Esophagus mucosa (tissue), 1 donor: ENCODE results near the gene CACNA1C. TPM values are rescaled to one million over a fixed set of nuclear protein-coding genes. Genes with fewer than 3 reads are reported as not detected.

Source experiments
- ATAC-seq: fragments of 200-7000 bp; cut with Tn5 transposase; one replicate; pipeline ENCODE4 v1.9.1; 2020
- total RNA-seq: library from RNA; stranded (reverse); gene quantifications from one replicate; pipeline ENCODE4 v1.2.4, GENCODE V29; 2023
- donor health status: DM: yes; HTN: yes; CAD: no.

The CACNA1C gene
- total RNA-seq, 1 donor from 2014 or later = 1.1 TPM

GRCh38 chr12:2172491-2173214, 119.9 kb downstream of the CACNA1C start:
- no peak for ATAC-seq

DNA sequence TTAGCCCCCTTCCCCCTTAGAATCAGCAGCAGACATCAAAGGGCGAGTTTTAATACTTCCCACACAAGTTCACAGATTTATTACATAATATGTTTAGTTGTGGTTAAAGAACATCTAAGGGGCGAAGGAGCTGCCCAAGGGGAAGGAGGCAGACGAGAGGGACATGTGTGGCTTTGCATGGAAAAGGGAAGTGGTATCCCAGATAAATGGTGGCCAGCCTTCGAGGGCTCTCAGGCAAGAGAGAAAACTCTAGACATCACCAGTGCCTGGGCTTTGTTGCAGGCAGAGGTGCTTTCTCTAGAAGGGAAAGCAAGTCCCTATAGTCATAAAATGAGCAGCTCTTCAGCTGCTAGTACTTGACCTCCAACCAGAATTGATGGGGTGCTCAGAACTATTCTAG, 121.2 kb downstream of the CACNA1C start:
- ATAC-seq = no peak

DNA sequence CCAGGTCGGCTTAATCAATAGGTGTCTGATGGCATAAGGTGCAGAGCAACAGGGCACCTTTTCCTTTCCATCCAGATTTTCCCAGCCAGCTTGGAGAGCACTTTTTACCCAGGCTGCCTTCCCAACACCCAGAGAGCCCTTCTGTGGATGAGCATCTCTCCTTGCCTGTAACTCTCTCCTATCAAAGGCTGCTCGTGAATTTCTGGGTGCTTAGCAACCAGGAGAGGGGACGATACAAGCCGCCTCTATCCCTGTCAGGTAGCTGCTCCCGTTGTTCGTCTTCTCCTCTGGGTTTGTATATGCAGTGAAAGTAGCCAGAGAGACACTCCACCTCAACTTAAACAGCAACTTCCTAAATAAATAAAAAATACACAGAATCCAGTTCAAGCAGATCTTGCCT, 124.2 kb downstream of the CACNA1C start:
- ATAC-seq = no peak

- ATAC-seq = no peak
Observed at GRCh38 chr12:2177751-2178150, 125.0 kb downstream of the CACNA1C start.

DNA sequence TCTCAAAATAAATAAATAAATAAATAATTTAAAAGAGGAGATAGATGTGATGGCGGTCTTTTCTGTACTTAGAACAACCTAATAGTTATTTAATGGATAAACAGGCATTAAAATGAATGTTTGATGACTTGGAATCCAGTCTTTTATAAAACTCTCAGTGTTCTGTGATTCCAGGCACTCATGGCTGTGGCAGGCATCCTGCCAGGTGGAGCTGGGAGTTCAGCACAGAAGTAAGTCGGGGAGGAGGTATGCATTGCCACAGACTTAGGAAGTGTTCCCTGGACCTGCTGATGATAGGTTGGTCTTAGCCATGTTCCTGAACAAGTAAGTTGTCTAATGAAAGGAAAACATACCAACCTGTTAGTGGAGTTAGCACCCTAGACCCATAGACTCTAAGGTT, 126.3 kb downstream of the CACNA1C start:
- ATAC-seq = no peak

GRCh38 chr12:2179953-2180736, 127.4 kb downstream of the CACNA1C start:
- ATAC-seq = peak; percentile 80

DNA sequence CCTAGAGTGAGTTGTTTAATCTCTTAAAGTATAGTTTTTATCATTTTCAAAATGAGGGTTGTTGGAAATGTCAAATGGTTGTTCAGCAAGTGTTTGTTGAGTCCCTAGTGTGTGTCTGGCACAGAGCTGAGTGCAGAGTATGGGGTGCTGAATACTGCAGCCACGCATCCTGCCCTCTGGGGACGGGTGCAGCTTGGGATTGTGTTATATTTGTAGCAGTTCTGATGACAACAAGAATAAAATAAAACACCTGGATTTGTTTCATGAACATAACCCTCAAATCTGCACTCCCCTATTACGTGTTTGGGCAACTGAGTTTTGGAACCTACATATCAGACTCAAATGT, 127.9 kb downstream of the CACNA1C start:
- ATAC-seq = no peak

DNA sequence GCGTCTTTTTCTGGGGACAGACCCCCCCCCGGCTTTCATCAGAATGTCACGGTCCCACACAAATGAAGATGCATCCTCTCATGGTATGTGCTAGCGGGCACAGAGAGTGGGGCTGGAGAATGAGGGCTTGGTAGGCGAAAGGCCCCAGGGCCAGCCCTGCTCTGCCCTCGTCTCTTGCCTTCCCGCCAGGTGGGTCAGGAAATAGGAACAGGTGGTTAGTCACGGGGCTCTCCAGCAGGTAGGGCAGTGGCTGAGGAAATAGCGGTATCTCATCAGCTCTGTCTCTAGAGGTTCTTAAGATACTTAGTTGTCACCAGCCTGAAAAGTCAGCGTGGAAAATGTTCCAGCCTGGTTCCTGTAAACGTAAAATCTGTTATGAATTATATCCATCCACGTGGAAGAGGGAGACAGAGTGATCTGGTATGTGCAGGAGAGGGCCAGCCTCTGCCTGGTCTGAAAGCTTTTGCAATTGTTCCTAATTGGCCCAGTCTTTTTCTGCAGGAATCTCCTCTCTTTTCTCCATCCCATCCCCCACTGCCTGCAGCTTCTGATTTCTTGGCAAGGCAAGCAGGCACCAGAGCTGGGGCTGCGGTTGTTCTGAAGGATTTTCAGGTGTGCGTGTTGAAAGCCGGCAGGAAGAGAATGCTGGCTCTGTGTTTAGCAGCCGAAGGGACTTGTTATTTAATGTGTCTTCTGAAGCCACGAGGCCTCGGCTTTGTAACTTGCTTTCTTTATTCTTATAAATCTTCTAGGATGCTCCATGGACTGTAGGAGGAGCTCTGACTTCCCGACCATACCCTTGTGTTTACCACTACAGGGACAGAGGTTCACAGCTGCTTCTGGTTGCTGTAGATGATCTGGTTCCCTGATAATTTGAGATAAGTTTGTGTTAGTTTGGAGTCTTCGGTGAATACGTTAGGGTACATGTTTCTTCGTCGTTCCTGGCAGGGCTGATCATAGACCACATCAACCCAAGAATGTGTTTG, 131.1 kb downstream of the CACNA1C start:
- no peak for ATAC-seq

DNA sequence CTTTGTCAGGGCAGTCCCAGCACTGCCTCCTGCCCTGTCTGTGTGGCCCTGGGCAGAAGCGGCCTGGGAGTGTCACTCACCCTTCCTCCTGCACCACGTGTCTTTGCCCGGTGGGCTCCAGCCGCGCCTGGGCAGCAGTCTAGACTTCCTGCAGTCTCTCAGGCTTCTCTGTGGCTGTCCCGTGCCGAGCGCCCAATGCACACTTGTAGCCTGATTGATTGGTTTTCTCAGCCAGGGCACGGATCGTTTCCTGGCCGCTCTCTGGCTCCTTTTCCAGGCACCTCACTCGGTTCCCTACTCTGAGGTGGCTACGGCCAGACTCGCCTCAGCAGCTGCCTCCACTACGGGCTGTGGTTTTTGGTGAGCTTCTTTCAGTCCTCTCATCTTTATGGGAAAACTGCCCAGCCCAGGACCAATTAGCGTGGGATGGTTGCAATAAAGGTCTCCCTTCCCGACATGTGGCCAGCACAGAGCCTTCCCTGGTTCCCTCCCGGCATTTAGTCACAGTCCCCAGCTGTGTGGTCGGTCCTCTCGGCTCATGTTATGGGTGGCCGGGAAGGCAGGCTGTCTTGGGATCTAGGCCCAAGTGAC, 133.1 kb downstream of the CACNA1C start:
- no peak for ATAC-seq

- no peak for ATAC-seq
Observed at GRCh38 chr12:2187195-2187945, 134.6 kb downstream of the CACNA1C start.

- no peak for ATAC-seq
Observed at GRCh38 chr12:2190085-2190484, 137.3 kb downstream of the CACNA1C start.

- no peak for ATAC-seq
Observed at GRCh38 chr12:2190896-2191533, 138.2 kb downstream of the CACNA1C start.

GRCh38 chr12:2191534-2192153, 138.9 kb downstream of the CACNA1C start:
- ATAC-seq = no peak

- no peak for ATAC-seq
Observed at GRCh38 chr12:2192231-2192630, 139.4 kb downstream of the CACNA1C start.

GRCh38 chr12:2194060-2194459, 141.3 kb downstream of the CACNA1C start:
- ATAC-seq = no peak

GRCh38 chr12:2194571-2194970, 141.8 kb downstream of the CACNA1C start:
- ATAC-seq = no peak

DNA sequence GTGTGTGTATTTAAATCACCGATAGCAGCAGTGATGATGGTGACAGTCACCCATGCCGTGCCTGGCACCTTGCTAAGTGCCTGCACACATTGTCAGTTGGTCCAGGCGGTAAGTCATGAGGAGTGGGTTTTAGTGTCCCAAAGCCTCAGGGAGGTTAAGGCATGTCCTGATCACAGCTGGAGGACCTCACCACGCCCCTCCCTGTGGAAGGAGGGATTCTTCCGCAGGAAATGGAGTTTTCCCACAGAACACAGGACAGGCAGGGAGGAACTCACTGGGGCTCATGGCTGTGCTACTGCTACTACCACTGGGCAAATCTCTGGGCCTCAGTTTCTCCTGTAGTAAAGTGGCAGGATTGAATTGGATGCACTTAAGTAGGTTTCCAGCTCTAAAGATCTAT, 142.3 kb downstream of the CACNA1C start:
- no peak for ATAC-seq

DNA sequence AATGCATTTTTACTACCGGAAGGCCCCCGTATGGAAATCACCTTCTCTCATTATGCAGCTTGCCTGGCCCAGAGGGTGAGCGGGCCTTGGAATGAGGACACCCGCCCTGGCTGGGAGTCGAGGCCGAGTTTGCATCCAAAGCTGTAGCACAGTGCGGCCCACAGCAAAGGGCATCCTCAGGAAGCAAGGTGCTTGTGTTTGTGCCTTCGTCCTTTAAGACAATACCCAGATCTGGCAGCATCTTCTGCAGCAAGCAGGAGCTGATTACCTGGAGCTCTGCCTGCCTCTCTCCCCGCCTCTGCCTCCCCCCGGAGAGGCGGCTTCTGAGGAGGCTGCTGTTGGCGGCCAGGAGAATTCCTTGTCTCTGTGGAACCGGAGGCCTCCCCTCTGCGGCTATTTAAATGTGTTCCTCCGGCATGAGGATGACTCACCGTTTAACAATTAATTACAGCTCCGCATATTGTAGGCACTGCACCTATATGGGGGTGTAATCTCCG, 145.3 kb downstream of the CACNA1C start:
- peak; percentile 21 for ATAC-seq

- ATAC-seq = no peak
Observed at GRCh38 chr12:2198542-2198941, 145.8 kb downstream of the CACNA1C start.

- no peak for ATAC-seq
Observed at GRCh38 chr12:2205996-2206395, 153.2 kb downstream of the CACNA1C start.
